ENCODE data around the gene ODAD2.

DNA sequence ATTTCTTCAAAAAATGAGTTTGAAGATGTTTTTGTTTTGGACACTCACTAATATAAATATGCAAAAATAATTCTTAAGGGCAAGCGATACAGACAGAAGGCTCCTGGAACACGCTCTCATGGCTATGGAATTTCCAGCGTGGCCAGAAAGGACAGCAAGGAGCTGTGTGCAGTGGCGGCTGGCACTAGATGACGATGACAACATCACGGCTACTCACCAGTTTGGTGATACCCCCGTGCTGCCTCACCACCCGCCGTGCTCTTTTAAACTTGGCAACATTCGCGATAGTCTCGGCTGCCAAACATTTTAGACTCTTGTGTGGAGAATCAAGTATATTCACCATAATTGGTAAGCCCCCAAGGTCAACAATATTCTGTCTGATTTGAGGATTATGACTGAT lies 54.9 kb downstream of the ODAD2 start:
- TF ChIP-seq, protein P1, sequence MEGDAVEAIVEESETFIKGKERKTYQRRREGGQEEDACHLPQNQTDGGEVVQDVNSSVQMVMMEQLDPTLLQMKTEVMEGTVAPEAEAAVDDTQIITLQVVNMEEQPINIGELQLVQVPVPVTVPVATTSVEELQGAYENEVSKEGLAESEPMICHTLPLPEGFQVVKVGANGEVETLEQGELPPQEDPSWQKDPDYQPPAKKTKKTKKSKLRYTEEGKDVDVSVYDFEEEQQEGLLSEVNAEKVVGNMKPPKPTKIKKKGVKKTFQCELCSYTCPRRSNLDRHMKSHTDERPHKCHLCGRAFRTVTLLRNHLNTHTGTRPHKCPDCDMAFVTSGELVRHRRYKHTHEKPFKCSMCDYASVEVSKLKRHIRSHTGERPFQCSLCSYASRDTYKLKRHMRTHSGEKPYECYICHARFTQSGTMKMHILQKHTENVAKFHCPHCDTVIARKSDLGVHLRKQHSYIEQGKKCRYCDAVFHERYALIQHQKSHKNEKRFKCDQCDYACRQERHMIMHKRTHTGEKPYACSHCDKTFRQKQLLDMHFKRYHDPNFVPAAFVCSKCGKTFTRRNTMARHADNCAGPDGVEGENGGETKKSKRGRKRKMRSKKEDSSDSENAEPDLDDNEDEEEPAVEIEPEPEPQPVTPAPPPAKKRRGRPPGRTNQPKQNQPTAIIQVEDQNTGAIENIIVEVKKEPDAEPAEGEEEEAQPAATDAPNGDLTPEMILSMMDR (IDR thresholded peaks at IDR 0.05) = no peak
- TF ChIP-seq POLR2A (IDR thresholded peaks at IDR 0.05) = no peak

All from heart left ventricle (tissue), 13 donors.